Smooth muscle cell (in vitro differentiated cells): Measurements from ENCODE around the gene TMEM117. TPM values are rescaled to one million over a fixed set of nuclear protein-coding genes. Genes with fewer than 3 reads are reported as not detected.

Experiments
- polyA plus RNA-seq: library from polyadenylated mRNA; unstranded; fragments of >200 nt; fragmentation: Nextera tagmentation; extraction: Ambion mirVana; gene quantifications from 2 replicates; pipeline ENCODE4 v1.2.1, GENCODE V29; 2016
- total RNA-seq: library from RNA; depleted of rRNA; stranded (reverse); fragments of >200 nt; gene quantifications from 2 replicates; pipeline ENCODE4 v1.2.3, GENCODE V29; 2014

TMEM117 gene
- total and polyA plus RNA-seq, 2 experiments from 2014 or later = 13.0 to 38.9 TPM

Other genes starting within 250 kb of the TMEM117 start
- gene PUS7L, start 77.3 kb upstream of the TMEM117 start, total RNA-seq = 24.3 and 49.6 TPM in 2 replicates
- gene PUS7L, start 77.3 kb upstream of the TMEM117 start, polyA plus RNA-seq = 14.8 and 16.9 TPM in 2 replicates
- gene IRAK4, start 77.1 kb upstream of the TMEM117 start, total RNA-seq = 22.5 and 42.8 TPM in 2 replicates
- 7.0 and 9.2 TPM in 2 replicates for gene IRAK4, start 77.1 kb upstream of the TMEM117 start, polyA plus RNA-seq
- gene TWF1, start 29.8 kb upstream of the TMEM117 start, total RNA-seq = 136 and 151 TPM in 2 replicates
- 51.8 and 60.1 TPM in 2 replicates for gene TWF1, start 29.8 kb upstream of the TMEM117 start, polyA plus RNA-seq